B cell (primary cell): Measurements from ENCODE around the gene ZEB2. TPM values are rescaled to one million over a fixed set of nuclear protein-coding genes. Genes with fewer than 3 reads are reported as not detected.

Experiments used
- ATAC-seq: fragments of 200-7000 bp; cut with Tn5 transposase; one replicate; pipeline ENCODE4 v1.10.0; 2021; ENCODE audit warnings: low read depth, mild to moderate bottlenecking, moderate number of reproducible peaks, moderate library complexity
- CTCF ChIA-PET: fragments of 350-600 bp; sonication (Branson Sonifier 250); formaldehyde crosslinking; loops from one replicate; lab custom pipeline; 2021; ENCODE audit warnings: antibody characterized with exemption, inconsistent platforms; lab: Charles Lee
- POLR2A ChIA-PET: fragments of 350-600 bp; sonication (Branson Sonifier 250); formaldehyde crosslinking; loops from one replicate; lab custom pipeline; 2021; ENCODE audit warnings: antibody characterized with exemption; lab: Charles Lee
- DNase-seq: peaks from one replicate; pipeline ENCODE4 v3.0.0; 2013
- H2AFZ ChIP-seq: 2 replicates; pipeline ENCODE4 v1.6.1; 2012; ENCODE audit warnings: mild to moderate bottlenecking, low read depth, low read length; ENCODE audit not compliant: insufficient read depth, poor library complexity, severe bottlenecking
- H3K27ac ChIP-seq, 2 donors: 1 replicate in 1 of 2; 2 replicates in 1 of 2; pipeline ENCODE4 v1.5.1; 2012 to 2013; ENCODE audit warnings: low read length in 2 of 2, mild to moderate bottlenecking in 2 of 2, moderate library complexity in 1 of 2
- H3K27me3 ChIP-seq, 4 experiments: fragments of 200-600 bp in 1 of 4; sonication (generic) in 1 of 4; replicated peaks in 1 of 4; 1 replicate in 2 of 4; 2 replicates in 2 of 4; pipeline versions ENCODE4 v1.6.1 to v1.7.0; 2013 to 2016; ENCODE audit warnings: low read length in 3 of 4, mild to moderate bottlenecking in 2 of 4, mixed read lengths in 1 of 4, moderate library complexity in 1 of 4; ENCODE audit not compliant: insufficient read depth in 4 of 4, control insufficient read depth in 3 of 4; ENCODE audit errors: control extremely low read depth in 1 of 4
- H3K36me3 ChIP-seq, 2 experiments: replicated peaks in 1 of 2; 1 replicate in 1 of 2; 2 replicates in 1 of 2; pipeline versions ENCODE4 v1.6.1 to v1.7.1; 2013; ENCODE audit warnings: low read length in 1 of 2; ENCODE audit not compliant: insufficient read depth in 2 of 2, control insufficient read depth in 1 of 2; ENCODE audit errors: control extremely low read depth in 1 of 2, extremely low read depth in 1 of 2
- H3K4me1 ChIP-seq, 2 donors: fragments of 200-600 bp in 1 of 2; sonication (generic) in 1 of 2; 1 replicate in 1 of 2; 2 replicates in 1 of 2; pipeline versions ENCODE4 v1.5.1 to v1.6.1; 2013 to 2017; ENCODE audit warnings: low read length in 2 of 2; ENCODE audit not compliant: control insufficient read depth in 2 of 2, insufficient read depth in 2 of 2
- H3K4me2 ChIP-seq: replicated peaks from 2 replicates; pipeline ENCODE3; 2012; ENCODE audit warnings: mild to moderate bottlenecking, low read depth, low read length; ENCODE audit not compliant: poor library complexity, severe bottlenecking
- H3K4me3 ChIP-seq, 5 experiments: fragments of 200-600 bp in 1 of 5; sonication (generic) in 1 of 5; 1 replicate in 3 of 5; 2 replicates in 2 of 5; pipeline versions ENCODE4 v1.5.1 to v1.7.0; 2011 to 2016; ENCODE audit warnings: low read length in 4 of 5, mild to moderate bottlenecking in 4 of 5, low read depth in 2 of 5, control low read depth in 1 of 5, moderate library complexity in 1 of 5; ENCODE audit not compliant: insufficient read depth in 1 of 5; ENCODE audit errors: control extremely low read depth in 1 of 5, extremely low read depth in 1 of 5
- H3K79me2 ChIP-seq: fragments of 200-600 bp; sonication (generic); one replicate; pipeline ENCODE4 v1.6.0; 2016; ENCODE audit warnings: low read length; ENCODE audit not compliant: control insufficient read depth, insufficient read depth
- H3K9ac ChIP-seq: fragments of 200-600 bp; sonication (generic); 2 replicates; pipeline ENCODE4 v1.6.1; 2017; ENCODE audit warnings: mild to moderate bottlenecking, low read length, moderate library complexity
- H3K9me3 ChIP-seq, 3 donors: one replicate each; pipeline versions ENCODE4 v1.6.1 to v1.7.1; 2013; ENCODE audit warnings: low read length in 2 of 3; ENCODE audit not compliant: control insufficient read depth in 2 of 3, insufficient read depth in 1 of 3; ENCODE audit errors: control extremely low read depth in 1 of 3
- H4K20me1 ChIP-seq: 2 replicates; pipeline ENCODE4 v1.6.0; 2012; ENCODE audit warnings: mild to moderate bottlenecking, low read length; ENCODE audit not compliant: insufficient read depth, control insufficient read depth, poor library complexity, severe bottlenecking
- H3K27ac Mint-ChIP-seq: one replicate; pipeline ENCODE4 v1.8.0; 2021; ENCODE audit warnings: mixed read lengths
- H3K27me3 Mint-ChIP-seq: one replicate; pipeline ENCODE4 v1.8.0; 2021; ENCODE audit warnings: mixed read lengths
- H3K4me1 Mint-ChIP-seq: one replicate; pipeline ENCODE4 v1.8.0; 2021; ENCODE audit warnings: mixed read lengths
- H3K4me3 Mint-ChIP-seq: one replicate; pipeline ENCODE4 v1.8.0; 2021; ENCODE audit warnings: mixed read lengths
- H3K9me3 Mint-ChIP-seq: one replicate; pipeline ENCODE4 v1.8.0; 2022; ENCODE audit warnings: mixed read lengths; ENCODE audit not compliant: insufficient read depth
- CTCF ChIP-seq: fragments of 200-600 bp; IDR thresholded peaks from one replicate; pipeline ENCODE4 v1.8.0; 2022; ENCODE audit warnings: antibody characterized with exemption, mild to moderate bottlenecking
- EZH2 ChIP-seq: IDR thresholded peaks from 2 replicates; pipeline ENCODE4 v1.6.1; 2012; ENCODE audit warnings: borderline replicate concordance, low read depth, mild to moderate bottlenecking, moderate library complexity, low read length; ENCODE audit not compliant: insufficient read depth, poor library complexity, severe bottlenecking
- WGBS: methylation state at CpG from one replicate; pipeline ENCODE4 v1.1.5; 2013; ENCODE audit warnings: missing lambda C conversion rate; ENCODE audit not compliant: insufficient coverage; 5-methylcytosine and 5-hydroxymethylcytosine counted together
- intact Hi-C: fragments of 100-400 bp; cut with micrococcal nuclease; formaldehyde crosslinking; loops from one replicate; pipeline ENCODE4 v1.10.0; 2022
- polyA plus RNA-seq: library from polyadenylated mRNA; depleted of rRNA; stranded (reverse); fragments of >200 nt; gene quantifications from 2 replicates; pipeline ENCODE4 v1.2.3, GENCODE V29; 2012
- total RNA-seq, 2 donors: library from RNA; stranded (reverse); fragments of 120-200 nt in 1 of 2; gene quantifications; 1 replicate in 1 of 2; 2 replicates in 1 of 2; pipeline versions ENCODE4 v1.2.3 to v1.2.4, GENCODE V29; 2013 to 2022

ZEB2 gene
- total and polyA plus RNA-seq, 2 donors (not counting 1 experiment from before 2014, with no cell fraction given) = 56.3 to 217 TPM

GRCh38 chr2:144533221-144533620, 13.3 kb upstream of the ZEB2 start:
- WGBS = 81% methylated on average over 5 of the region's 7 CpGs
- CTCF ChIA-PET = no interaction called here
- POLR2A ChIA-PET = no interaction called here

GRCh38 chr2:144530596-144530995, 10.7 kb upstream of the ZEB2 start:
- no peak for DNase-seq
- no peaks in the 10 kb centered on the region for H3K9me3 Mint-ChIP-seq
- H3K36me3 ChIP-seq = no peaks in the 10 kb centered on the region
- no peak overlapping the region for H3K4me3 ChIP-seq
- no peaks in the 10 kb centered on the region for H4K20me1 ChIP-seq
- no peak overlapping the region for H3K9ac ChIP-seq
- H3K9me3 ChIP-seq = no peaks in the 10 kb centered on the region
- intact Hi-C loops = no loop called here
- no peak overlapping the region for H2AFZ ChIP-seq
- H3K4me2 ChIP-seq = no peak overlapping the region
- ATAC-seq = no peak
- H3K27me3 Mint-ChIP-seq = peaks cover 3% of the 10 kb centered on the region
- ChIA-PET POLR2A (no interaction called here), CTCF (no interaction called here)
- no peaks in the 10 kb centered on the region for H3K79me2 ChIP-seq
- H3K4me3 Mint-ChIP-seq = no peak overlapping the region
- H3K27me3 ChIP-seq = no peaks in the 10 kb centered on the region
- no peak for TF ChIP-seq CTCF
- TF ChIP-seq EZH2 = no peak
- H3K4me1 Mint-ChIP-seq = no peaks in the 10 kb centered on the region
- no peak overlapping the region for H3K27ac Mint-ChIP-seq
- WGBS = no CpG with 5 or more reads among the region's 5 CpGs
- no peak overlapping the region for H3K27ac ChIP-seq
- no peaks in the 10 kb centered on the region for H3K4me1 ChIP-seq

More at GRCh38 chr2:144533221-144533620, 13.3 kb upstream of the ZEB2 start:
- Histone ChIP-seq H3K79me2 (no peaks in the 10 kb centered on the region), H3K4me2 (no peak overlapping the region), H2AFZ (no peak overlapping the region), H4K20me1 (no peaks in the 10 kb centered on the region), H3K4me3 (no peak overlapping the region), H3K4me1 (no peaks in the 10 kb centered on the region), H3K9me3 (no peaks in the 10 kb centered on the region), H3K27me3 (no peaks in the 10 kb centered on the region), H3K36me3 (no peaks in the 10 kb centered on the region), H3K9ac (no peak overlapping the region), H3K27ac (no peak overlapping the region)
- H3K9me3 Mint-ChIP-seq = no peaks in the 10 kb centered on the region
- no peak for DNase-seq
- peaks cover 6% of the 10 kb centered on the region for H3K27me3 Mint-ChIP-seq
- TF ChIP-seq CTCF (no peak), EZH2 (no peak)
- H3K27ac Mint-ChIP-seq = no peak overlapping the region
- intact Hi-C loops = no loop called here
- H3K4me3 Mint-ChIP-seq = no peak overlapping the region
- no peaks in the 10 kb centered on the region for H3K4me1 Mint-ChIP-seq
- no peak for ATAC-seq
